ENCODE results near the gene CELF2.

CELF2 gene

GRCh38 chr10:11113156-11113555 is 95.5 kb downstream of the CELF2 start:
- Histone ChIP-seq H3K4me2 (ENCODE audit: low read depth, low read length, poor library complexity, severe bottlenecking) (no peak overlapping the region), H3K9ac (ENCODE audit: low read length) (no peak overlapping the region), H4K20me1 (ENCODE audit: low read depth, low read length) (no peaks in the 10 kb centered on the region), H2AFZ (ENCODE audit: low read depth, low read length, severe bottlenecking) (no peak overlapping the region), H3K36me3 (ENCODE audit: low read length) (no peaks in the 10 kb centered on the region), H3K79me2 (ENCODE audit: insufficient read depth, low read length) (no peaks in the 10 kb centered on the region), H3K9me3 (ENCODE audit: insufficient read depth, low read length) (no peaks in the 10 kb centered on the region), H3K4me3 (ENCODE audit: insufficient read depth, low read length, poor library complexity, severe bottlenecking) (no peak overlapping the region), H3K27ac (ENCODE audit: low read depth, low read length) (no peak overlapping the region), H3K9me2 (replicated peaks; ENCODE audit: insufficient read depth, low read length) (no peaks in the 10 kb centered on the region), H3F3A (ENCODE audit: insufficient read depth) (no peaks in the 10 kb centered on the region), H3K27me3 (ENCODE audit: low read length) (no peaks in the 10 kb centered on the region)
- no peak for TF ChIP-seq EZH2phosphoT487 (conservative IDR thresholded peaks at IDR 0.05; ENCODE audit: low read length)
- TF ChIP-seq CTCF (IDR thresholded peaks at IDR 0.05; ENCODE audit: insufficient read depth, low read length, poor library complexity, severe bottlenecking) = peak; percentile 40

- no peak for TF ChIP-seq CTCF (IDR thresholded peaks at IDR 0.05; ENCODE audit: insufficient read depth, low read length, poor library complexity, severe bottlenecking)
- TF ChIP-seq EZH2phosphoT487 (conservative IDR thresholded peaks at IDR 0.05; ENCODE audit: low read length) = no peak
- no peak overlapping the region for H3K4me3 ChIP-seq (ENCODE audit: insufficient read depth, low read length, poor library complexity, severe bottlenecking)
- no peak overlapping the region for H3K4me2 ChIP-seq (ENCODE audit: low read depth, low read length, poor library complexity, severe bottlenecking)
- H3K79me2 ChIP-seq (ENCODE audit: insufficient read depth, low read length) = no peaks in the 10 kb centered on the region
- H2AFZ ChIP-seq (ENCODE audit: low read depth, low read length, severe bottlenecking) = no peak overlapping the region
- no peaks in the 10 kb centered on the region for H3K9me2 ChIP-seq (replicated peaks; ENCODE audit: insufficient read depth, low read length)
- no peaks in the 10 kb centered on the region for H4K20me1 ChIP-seq (ENCODE audit: low read depth, low read length)
- no peaks in the 10 kb centered on the region for H3K9me3 ChIP-seq (ENCODE audit: insufficient read depth, low read length)
- H3K36me3 ChIP-seq (ENCODE audit: low read length) = no peaks in the 10 kb centered on the region
- H3F3A ChIP-seq (ENCODE audit: insufficient read depth) = no peaks in the 10 kb centered on the region
- no peak overlapping the region for H3K9ac ChIP-seq (ENCODE audit: low read length)
- H3K27ac ChIP-seq (ENCODE audit: low read depth, low read length) = no peak overlapping the region
- H3K27me3 ChIP-seq (ENCODE audit: low read length) = no peaks in the 10 kb centered on the region
Observed at GRCh38 chr10:11114269-11114668, 96.6 kb downstream of the CELF2 start.

GRCh38 chr10:11115337-11115736 is 97.7 kb downstream of the CELF2 start:
- no peaks in the 10 kb centered on the region for H3F3A ChIP-seq (ENCODE audit: insufficient read depth)
- no peak for TF ChIP-seq CTCF (IDR thresholded peaks at IDR 0.05; ENCODE audit: insufficient read depth, low read length, poor library complexity, severe bottlenecking)
- TF ChIP-seq EZH2phosphoT487 (conservative IDR thresholded peaks at IDR 0.05; ENCODE audit: low read length) = no peak
- H3K27me3 ChIP-seq (ENCODE audit: low read length) = no peaks in the 10 kb centered on the region
- H4K20me1 ChIP-seq (ENCODE audit: low read depth, low read length) = no peaks in the 10 kb centered on the region
- no peak overlapping the region for H3K4me2 ChIP-seq (ENCODE audit: low read depth, low read length, poor library complexity, severe bottlenecking)
- H3K27ac ChIP-seq (ENCODE audit: low read depth, low read length) = no peak overlapping the region
- H3K9me3 ChIP-seq (ENCODE audit: insufficient read depth, low read length) = no peaks in the 10 kb centered on the region
- no peaks in the 10 kb centered on the region for H3K36me3 ChIP-seq (ENCODE audit: low read length)
- no peak overlapping the region for H3K9ac ChIP-seq (ENCODE audit: low read length)
- H3K4me3 ChIP-seq (ENCODE audit: insufficient read depth, low read length, poor library complexity, severe bottlenecking) = no peak overlapping the region
- no peaks in the 10 kb centered on the region for H3K9me2 ChIP-seq (replicated peaks; ENCODE audit: insufficient read depth, low read length)
- no peaks in the 10 kb centered on the region for H3K79me2 ChIP-seq (ENCODE audit: insufficient read depth, low read length)
- no peak overlapping the region for H2AFZ ChIP-seq (ENCODE audit: low read depth, low read length, severe bottlenecking)

Data from SU-DHL-6 (cell line).